Muscle layer of duodenum (tissue), 2 donors: ENCODE data around the gene FSCN2.

Experiments used
- H3K27ac ChIP-seq: one replicate; pipeline ENCODE4 v1.7.0; 2013; ENCODE audit warnings: mild to moderate bottlenecking, low read length
- H3K27me3 ChIP-seq: one replicate; pipeline ENCODE4 v1.7.0; 2013; ENCODE audit warnings: low read depth, mild to moderate bottlenecking, control low read depth, low read length
- H3K36me3 ChIP-seq, 2 donors: one replicate each; pipeline ENCODE4 v1.7.0; 2013; ENCODE audit warnings: low read length in 2 of 2, control low read depth in 1 of 2, mild to moderate bottlenecking in 1 of 2; ENCODE audit not compliant: insufficient read depth in 2 of 2, control insufficient read depth in 1 of 2
- H3K4me1 ChIP-seq, 2 donors: one replicate each; pipeline ENCODE4 v1.7.0; 2013; ENCODE audit warnings: low read length in 2 of 2, mild to moderate bottlenecking in 2 of 2, control low read depth in 1 of 2, moderate library complexity in 1 of 2; ENCODE audit not compliant: insufficient read depth in 2 of 2, control insufficient read depth in 1 of 2
- H3K4me3 ChIP-seq, 2 donors: one replicate each; pipeline ENCODE4 v1.7.0; 2013; ENCODE audit warnings: low read length in 2 of 2, low read depth in 1 of 2, mild to moderate bottlenecking in 1 of 2
- H3K9me3 ChIP-seq, 2 donors: one replicate each; pipeline ENCODE4 v1.7.0; 2013; ENCODE audit warnings: low read length in 2 of 2, control low read depth in 1 of 2, mild to moderate bottlenecking in 1 of 2; ENCODE audit not compliant: control insufficient read depth in 1 of 2
- donor health status: healthy.

The FSCN2 gene

DNA sequence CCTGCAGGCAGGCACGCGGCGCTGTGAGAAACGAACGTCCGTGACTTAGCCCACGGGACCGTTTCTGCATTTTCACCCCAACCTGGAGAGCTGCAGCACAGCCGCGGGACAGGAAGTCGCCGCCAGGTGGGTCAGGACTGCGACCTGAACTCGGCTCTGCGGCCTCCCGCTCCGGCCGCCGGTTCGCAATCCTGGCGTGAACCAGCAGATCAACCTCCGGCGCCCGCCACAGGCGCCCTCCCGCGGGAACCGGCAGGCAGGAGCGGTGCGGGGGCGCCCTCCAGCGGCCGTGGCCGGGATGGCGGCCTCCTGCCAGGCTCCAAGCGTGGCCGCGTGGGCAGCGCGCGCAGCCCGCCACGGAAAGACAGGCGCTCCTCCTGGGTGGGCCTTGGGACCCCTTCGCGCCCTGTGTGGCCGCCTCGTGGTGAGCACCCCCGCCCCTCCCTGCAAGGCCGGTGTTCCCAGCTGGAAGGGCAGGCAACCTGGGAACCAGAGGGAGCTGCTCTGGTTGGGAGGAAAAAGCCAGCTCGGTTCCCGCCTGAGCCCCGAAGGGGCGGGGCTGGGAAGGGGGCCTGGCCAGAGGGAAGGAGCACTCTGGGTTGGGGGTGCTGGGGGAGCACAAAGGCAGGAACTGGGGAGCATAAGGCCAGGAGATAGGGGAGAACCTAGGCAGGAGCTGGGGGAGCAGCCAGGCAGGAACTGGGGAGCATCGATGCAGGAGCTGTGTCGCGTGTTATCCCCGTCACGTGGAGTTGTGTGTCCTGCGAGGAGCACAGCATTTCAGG lies 43.8 kb upstream of the FSCN2 start:
- H3K9me3 ChIP-seq, result no peaks in the 10 kb centered on the region
- H3K4me1 ChIP-seq, result peaks cover 3 to 50% of the 10 kb centered on the region in 2 donors
- H3K27me3 ChIP-seq, result no peaks in the 10 kb centered on the region
- no peak overlapping the region for H3K27ac ChIP-seq
- H3K36me3 ChIP-seq, result no peaks in the 10 kb centered on the region
- peak overlapping the region; percentile 7 to 57 for H3K4me3 ChIP-seq

GRCh38 chr17:81486199-81486810 lies 41.9 kb upstream of the FSCN2 start:
- Histone ChIP-seq H3K36me3 (no peaks in the 10 kb centered on the region), H3K4me1 (peaks cover 3 to 38% of the 10 kb centered on the region in 2 donors), H3K27ac (no peak overlapping the region), H3K27me3 (no peaks in the 10 kb centered on the region), H3K9me3 (no peaks in the 10 kb centered on the region), H3K4me3 (no peak overlapping the region)

GRCh38 chr17:81487089-81487486 lies 41.1 kb upstream of the FSCN2 start:
- Histone ChIP-seq H3K36me3 (no peaks in the 10 kb centered on the region), H3K27me3 (no peaks in the 10 kb centered on the region), H3K4me1 (peaks cover 0 to 32% of the 10 kb centered on the region in 2 donors), H3K4me3 (no peak overlapping the region), H3K9me3 (no peaks in the 10 kb centered on the region), H3K27ac (no peak overlapping the region)

DNA sequence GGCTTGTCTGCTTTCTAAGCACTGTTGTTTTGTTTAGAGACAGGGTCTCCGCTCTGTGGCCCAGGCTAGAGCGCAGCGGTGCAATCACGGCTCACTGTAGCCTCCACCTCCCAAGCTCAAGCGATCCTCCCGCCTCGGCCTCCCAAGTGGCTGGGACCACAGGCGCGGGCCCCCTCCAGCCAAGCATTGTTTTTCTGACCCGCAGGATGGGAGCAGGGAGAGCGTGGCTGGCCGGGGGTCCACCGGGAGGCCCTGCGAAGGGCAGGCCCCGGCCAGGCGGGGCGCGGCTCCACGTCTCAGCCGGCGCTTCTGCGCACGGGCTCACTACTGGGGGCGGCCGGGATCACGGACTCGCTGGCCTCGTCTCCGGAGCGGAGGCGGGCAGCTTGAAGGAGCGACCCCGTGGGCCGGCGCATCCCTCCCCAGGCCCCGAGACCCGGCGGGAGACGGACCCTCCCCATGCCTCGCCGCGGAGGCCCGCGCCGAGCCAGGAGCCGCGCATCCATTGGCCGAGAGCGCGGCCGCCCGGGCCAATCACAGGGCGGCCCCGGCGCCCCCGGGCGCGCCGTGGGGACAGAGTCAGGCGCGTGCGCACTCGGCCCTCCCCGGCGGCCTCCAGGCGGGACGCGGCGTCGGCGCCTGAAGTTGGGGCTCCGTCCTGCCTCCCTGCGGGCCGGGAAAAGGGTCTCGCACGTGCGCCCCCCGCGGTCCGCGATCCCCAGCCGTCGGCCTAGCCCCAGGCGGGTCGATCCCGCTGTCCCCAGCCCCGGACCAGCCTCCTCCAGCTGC lies 40.5 kb upstream of the FSCN2 start:
- no peaks in the 10 kb centered on the region for H3K36me3 ChIP-seq
- H3K4me1 ChIP-seq, result peaks cover 0 to 30% of the 10 kb centered on the region in 2 donors
- no peaks in the 10 kb centered on the region for H3K27me3 ChIP-seq
- H3K4me3 ChIP-seq, result peak overlapping the region; percentile 30 to 56
- H3K27ac ChIP-seq, result no peak overlapping the region
- no peaks in the 10 kb centered on the region for H3K9me3 ChIP-seq

DNA sequence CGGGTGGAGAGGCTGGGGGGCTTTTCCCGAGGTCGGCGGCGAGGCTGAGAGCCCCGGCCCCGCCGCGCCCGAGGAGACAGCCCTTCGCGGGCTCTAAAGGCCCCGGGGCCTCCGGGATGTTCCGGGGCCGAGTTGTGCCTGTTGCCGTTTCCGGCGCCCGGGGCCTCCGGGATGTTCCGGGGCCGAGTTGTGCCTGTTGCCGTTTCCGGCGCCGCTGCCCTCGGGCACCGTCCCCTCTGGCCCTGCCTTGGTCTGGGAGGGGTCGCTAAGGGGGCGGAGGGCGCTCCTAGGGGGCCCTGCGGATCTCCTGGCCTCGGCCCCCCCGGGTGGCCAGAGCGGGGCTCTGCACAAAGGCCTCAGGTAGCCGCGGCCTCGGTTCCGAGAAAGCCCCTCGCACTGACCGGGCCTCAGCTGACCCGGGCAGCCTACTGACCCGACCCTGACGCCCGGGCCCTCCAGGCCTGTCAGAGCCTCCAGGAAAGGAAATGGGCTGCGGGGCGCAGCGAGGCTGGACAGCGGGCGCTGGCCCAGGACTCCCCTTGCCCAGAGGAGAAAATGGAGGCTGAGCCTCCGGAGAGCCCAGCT lies 39.8 kb upstream of the FSCN2 start:
- no peak overlapping the region for H3K27ac ChIP-seq
- no peaks in the 10 kb centered on the region for H3K27me3 ChIP-seq
- H3K36me3 ChIP-seq, result no peaks in the 10 kb centered on the region
- peak overlapping the region; percentile 30 to 56 for H3K4me3 ChIP-seq
- H3K9me3 ChIP-seq, result no peaks in the 10 kb centered on the region
- H3K4me1 ChIP-seq, result peaks cover 0 to 26% of the 10 kb centered on the region in 2 donors

DNA sequence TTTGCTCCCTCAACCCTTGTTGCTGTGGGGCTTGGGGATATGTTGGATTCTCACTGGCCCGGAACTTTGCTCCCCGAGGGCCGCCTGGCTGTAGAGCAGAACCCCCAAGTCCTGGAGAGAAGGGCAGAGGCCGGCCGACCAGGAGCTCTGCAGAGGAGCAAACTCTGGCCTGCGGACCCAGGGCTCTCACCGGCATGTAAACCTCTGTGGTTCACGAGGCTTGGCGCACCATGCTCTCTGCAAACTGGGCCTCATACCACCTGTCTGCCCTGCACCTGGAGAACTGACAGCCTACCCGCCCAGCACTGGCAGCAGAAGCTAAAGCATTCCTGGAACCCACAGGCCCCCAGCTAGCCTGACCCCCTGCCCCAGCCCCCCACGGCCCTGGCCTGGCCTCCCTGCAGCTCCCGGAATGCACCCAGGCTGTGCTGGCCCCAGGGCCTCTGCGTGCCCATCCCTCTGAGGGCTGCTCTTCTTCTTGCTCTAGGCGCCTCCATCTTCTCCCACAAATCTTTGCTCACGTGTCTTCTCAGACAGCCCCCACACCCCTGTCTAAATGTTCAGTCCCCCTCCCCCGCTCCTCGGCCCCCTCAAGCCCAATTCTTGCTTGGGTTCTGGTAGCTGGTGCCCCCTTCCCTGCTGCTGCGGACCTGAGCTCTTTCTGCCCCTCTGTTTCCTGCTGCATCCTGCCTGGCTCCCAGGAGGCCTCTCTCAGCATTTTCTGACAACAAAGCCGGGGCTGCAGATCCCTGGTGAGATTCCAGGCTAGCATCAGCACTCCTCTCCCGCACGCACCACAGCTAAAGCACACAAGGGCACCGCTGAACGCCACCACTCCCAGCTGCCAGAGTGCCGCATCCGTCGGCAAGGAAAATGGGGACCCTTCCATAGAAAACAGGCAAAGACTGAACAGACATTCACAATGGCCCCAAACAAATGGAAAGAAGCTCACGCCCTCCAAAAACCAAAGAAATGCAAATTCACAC lies 38.9 kb upstream of the FSCN2 start:
- Histone ChIP-seq H3K36me3 (no peaks in the 10 kb centered on the region), H3K9me3 (no peaks in the 10 kb centered on the region), H3K4me3 (no peak overlapping the region), H3K4me1 (peaks cover 0 to 19% of the 10 kb centered on the region in 2 donors), H3K27me3 (no peaks in the 10 kb centered on the region), H3K27ac (no peak overlapping the region)

DNA sequence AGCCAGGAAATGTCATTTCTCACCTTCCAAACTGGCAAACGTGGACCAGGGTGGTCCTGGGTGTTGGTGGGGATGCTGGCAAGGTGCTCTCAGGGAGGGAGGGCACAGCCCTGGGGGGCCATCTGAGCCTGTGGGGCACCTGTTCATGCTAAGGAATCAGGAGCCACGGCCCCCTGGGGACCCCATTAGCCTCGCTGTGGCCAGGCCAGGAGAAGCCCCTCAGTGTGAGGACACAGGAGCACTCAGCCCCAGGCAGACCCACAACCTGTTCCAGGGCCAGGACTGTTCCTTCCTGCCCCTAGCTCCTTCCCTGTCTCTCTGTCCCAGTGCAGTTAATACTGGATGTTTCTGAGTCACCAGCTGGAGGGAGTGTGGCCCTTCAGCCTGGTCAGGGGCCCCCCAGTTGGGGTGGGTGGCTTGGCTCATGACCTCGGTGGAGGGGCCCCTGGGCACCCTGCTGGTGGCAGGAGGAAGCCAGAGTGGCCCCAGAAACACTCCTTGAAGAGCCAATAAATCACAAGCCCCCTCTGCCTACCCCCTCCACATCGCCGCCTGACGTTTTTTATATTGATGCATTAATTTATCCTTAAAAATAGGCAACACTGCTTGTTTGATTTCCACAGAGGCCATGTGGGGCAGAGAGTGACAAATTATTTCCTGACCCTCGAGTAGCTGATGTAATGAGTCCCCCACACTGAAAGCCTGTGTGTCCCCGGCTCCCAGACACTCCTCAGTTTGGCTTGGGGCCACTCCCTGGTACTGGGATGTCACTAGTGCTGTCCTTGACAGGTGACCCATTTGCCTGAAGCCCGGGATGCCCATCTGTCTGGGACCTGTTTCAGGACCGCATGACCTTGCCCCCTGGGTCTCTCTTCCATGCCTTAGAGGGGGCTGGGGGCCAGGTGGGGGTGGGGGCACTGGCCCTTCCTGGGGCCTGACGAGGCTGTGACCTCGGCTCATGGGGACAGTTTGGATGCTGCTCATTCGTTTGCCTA lies 37.9 kb upstream of the FSCN2 start:
- Histone ChIP-seq H3K27me3 (no peaks in the 10 kb centered on the region), H3K27ac (no peak overlapping the region), H3K4me1 (peaks cover 0 to 19% of the 10 kb centered on the region in 2 donors), H3K4me3 (no peak overlapping the region), H3K36me3 (no peaks in the 10 kb centered on the region), H3K9me3 (no peaks in the 10 kb centered on the region)

- H3K36me3 ChIP-seq, result no peaks in the 10 kb centered on the region
- H3K27ac ChIP-seq, result no peak overlapping the region
- H3K9me3 ChIP-seq, result no peaks in the 10 kb centered on the region
- no peaks in the 10 kb centered on the region for H3K27me3 ChIP-seq
- no peak overlapping the region for H3K4me3 ChIP-seq
- H3K4me1 ChIP-seq, result peaks cover 0 to 19% of the 10 kb centered on the region in 2 donors
Observed at GRCh38 chr17:81491181-81491581, 37.0 kb upstream of the FSCN2 start.

GRCh38 chr17:81491761-81492160 lies 36.4 kb upstream of the FSCN2 start:
- Histone ChIP-seq H3K27ac (no peak overlapping the region), H3K27me3 (no peaks in the 10 kb centered on the region), H3K4me3 (no peak overlapping the region), H3K4me1 (peaks cover 0 to 19% of the 10 kb centered on the region in 2 donors), H3K36me3 (no peaks in the 10 kb centered on the region), H3K9me3 (no peaks in the 10 kb centered on the region)
